Left lobe of liver (tissue), 2 donors: ENCODE measurements around the gene ZNF780B. TPM values are rescaled to one million over a fixed set of nuclear protein-coding genes. Genes with fewer than 3 reads are reported as not detected.

Experiments
- ATAC-seq: fragments of 200-7000 bp; cut with Tn5 transposase; one replicate; pipeline ENCODE4 v1.9.1; 2020; ENCODE audit warnings: mild to moderate bottlenecking, moderate library complexity
- DNase-seq: peaks from one replicate; pipeline ENCODE4 v3.0.0-alpha.2; 2020; ENCODE audit warnings: low spot score
- total RNA-seq: library from RNA; stranded (reverse); gene quantifications from one replicate; pipeline ENCODE4 v1.2.1, GENCODE V29; 2021
- donor health status: DM: no; HTN: no; CAD: no; lungs with moderate emphysema.
- donor health status: DM: no; HTN: yes; CAD: no.

Gene ZNF780B
- total RNA-seq, result 7.0 TPM

GRCh38 chr19:40055832-40056504 is at the start of gene ZNF780B:
TSS of gene ZNF780B (minus strand) at chr19:40056231. CDS start at chr19:40050332, 5,899 bp downstream.
- ATAC-seq (peak; percentile 99), DNase-seq (peak; percentile 82)

- ATAC-seq, result no peak
- DNase-seq, result no peak
Observed at GRCh38 chr19:40104754-40105153, 48.7 kb upstream of the ZNF780B start.

GRCh38 chr19:40103600-40103999 is 47.6 kb upstream of the ZNF780B start:
- DNase-seq (no peak), ATAC-seq (no peak)

- no peak for DNase-seq
- no peak for ATAC-seq
Observed at GRCh38 chr19:40101813-40102212, 45.8 kb upstream of the ZNF780B start.

- DNase-seq, result no peak
- no peak for ATAC-seq
Observed at GRCh38 chr19:40093416-40093815, 37.4 kb upstream of the ZNF780B start.

- ATAC-seq, result peak; percentile 31
- no peak for DNase-seq
Observed at GRCh38 chr19:40091205-40092129, 35.4 kb upstream of the ZNF780B start.

- peak; percentile 91 for DNase-seq
- peak; percentile 97 for ATAC-seq
Observed at GRCh38 chr19:40090241-40091204, 34.5 kb upstream of the ZNF780B start, which contains the start of gene ZNF780A. TSS of gene ZNF780A (minus strand) at chr19:40090943. CDS start at chr19:40084753, 6,190 bp downstream.

- DNase-seq, result no peak
- ATAC-seq, result no peak
Observed at GRCh38 chr19:40089462-40089861, 33.4 kb upstream of the ZNF780B start.

- ATAC-seq (no peak), DNase-seq (no peak)
Observed at GRCh38 chr19:40088299-40089047, 32.4 kb upstream of the ZNF780B start.

GRCh38 chr19:40084948-40085347 is 28.9 kb upstream of the ZNF780B start:
- ATAC-seq, result peak; percentile 78
- DNase-seq, result peak; percentile 47

GRCh38 chr19:40081411-40081810 is 25.4 kb upstream of the ZNF780B start:
- ATAC-seq, result no peak
- DNase-seq, result no peak

GRCh38 chr19:40080289-40080688 is 24.3 kb upstream of the ZNF780B start:
- no peak for ATAC-seq
- no peak for DNase-seq

GRCh38 chr19:40078377-40078776 is 22.3 kb upstream of the ZNF780B start:
- DNase-seq (no peak), ATAC-seq (no peak)

GRCh38 chr19:40070058-40070457 is 14.0 kb upstream of the ZNF780B start:
- ATAC-seq (no peak), DNase-seq (no peak)

GRCh38 chr19:40059624-40060023 is 3.6 kb upstream of the ZNF780B start:
- ATAC-seq (no peak), DNase-seq (no peak)

- DNase-seq, result no peak
- ATAC-seq, result no peak
Observed at GRCh38 chr19:40057166-40057565, 1.1 kb upstream of the ZNF780B start.

GRCh38 chr19:40056505-40056904 is 474 bp upstream of the ZNF780B start:
- DNase-seq (no peak), ATAC-seq (no peak)

- ATAC-seq (no peak), DNase-seq (no peak)
Observed at GRCh38 chr19:40055049-40055448, 982 bp downstream of the ZNF780B start.

- ATAC-seq (no peak), DNase-seq (no peak)
Observed at GRCh38 chr19:40054632-40055031, 1.4 kb downstream of the ZNF780B start.

GRCh38 chr19:40053491-40053890 is 2.5 kb downstream of the ZNF780B start:
- ATAC-seq, result no peak
- DNase-seq, result no peak
